ENCODE results near the gene PCSK5. TPM values are rescaled to one million over a fixed set of nuclear protein-coding genes. Genes with fewer than 3 reads are reported as not detected.

PCSK5 gene
- total RNA-seq, 1 experiment from 2014 or later: 6.9 TPM

GRCh38 chr9:75938946-75939345, 48.5 kb downstream of the PCSK5 start:
- DNase-seq (ENCODE audit: low read depth, low spot score) (no peak), ATAC-seq (no peak)
- Histone ChIP-seq H2AFZ (ENCODE audit: low read depth, low read length, poor library complexity, severe bottlenecking) (no peak overlapping the region), H3K4me1 (ENCODE audit: control insufficient read depth in 1 of 2, insufficient read depth in 2 of 2, low read length in 2 of 2) (no peaks in the 10 kb centered on the region), H3K4me2 (ENCODE audit: low read length) (no peak overlapping the region), H3K4me3 (replicated peaks in 1 of 2; ENCODE audit: low read depth in 1 of 2, low read length in 2 of 2) (no peak overlapping the region), H3K9me2 (ENCODE audit: insufficient read depth) (no peaks in the 10 kb centered on the region), H3K27me3 (ENCODE audit: insufficient read depth, low read length) (no peaks in the 10 kb centered on the region), H3K9ac (ENCODE audit: low read length) (no peak overlapping the region), H4K20me1 (ENCODE audit: insufficient read depth) (no peaks in the 10 kb centered on the region), H3K27ac (ENCODE audit: low read depth, low read length) (no peak overlapping the region), H3K79me2 (ENCODE audit: insufficient read depth, low read length) (no peaks in the 10 kb centered on the region), H3K36me3 (ENCODE audit: control insufficient read depth in 1 of 2, insufficient read depth in 2 of 2, low read length in 2 of 2) (no peaks in the 10 kb centered on the region), H3K9me3 (ENCODE audit: control insufficient read depth in 1 of 2, insufficient read depth in 1 of 2, low read depth in 1 of 2, low read length in 2 of 2) (no peaks in the 10 kb centered on the region)
- intact Hi-C loops (cut with micrococcal nuclease): no loop called here
- POLR2A ChIA-PET: no interaction called here
- BruUV-seq (replicated peaks): no TSS peak
- RAD21 ChIA-PET (ENCODE audit: low non-redundant PET in 1 of 2, low total read pairs in 2 of 2, uncharacterized antibody in 2 of 2, unreplicated experiment in 2 of 2): no interaction called here
- TF ChIP-seq POLR2AphosphoS5 (IDR thresholded peaks at IDR 0.05; ENCODE audit: low read depth, low read length) (no peak), TCF7L2 (IDR thresholded peaks at IDR 0.05; ENCODE audit: borderline replicate concordance, extremely low read depth, insufficient read depth, insufficient read length) (no peak), EZH2 (IDR thresholded peaks at IDR 0.05) (no peak), SP1 (IDR thresholded peaks at IDR 0.05; ENCODE audit: low read depth) (no peak), EZH2phosphoT487 (IDR thresholded peaks at IDR 0.05; ENCODE audit: borderline replicate concordance) (no peak)
- TF ChIP-seq, protein P1, sequence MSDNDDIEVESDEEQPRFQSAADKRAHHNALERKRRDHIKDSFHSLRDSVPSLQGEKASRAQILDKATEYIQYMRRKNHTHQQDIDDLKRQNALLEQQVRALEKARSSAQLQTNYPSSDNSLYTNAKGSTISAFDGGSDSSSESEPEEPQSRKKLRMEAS (IDR thresholded peaks at IDR 0.05): no peak
- CTCF ChIA-PET: no interaction called here

DNA sequence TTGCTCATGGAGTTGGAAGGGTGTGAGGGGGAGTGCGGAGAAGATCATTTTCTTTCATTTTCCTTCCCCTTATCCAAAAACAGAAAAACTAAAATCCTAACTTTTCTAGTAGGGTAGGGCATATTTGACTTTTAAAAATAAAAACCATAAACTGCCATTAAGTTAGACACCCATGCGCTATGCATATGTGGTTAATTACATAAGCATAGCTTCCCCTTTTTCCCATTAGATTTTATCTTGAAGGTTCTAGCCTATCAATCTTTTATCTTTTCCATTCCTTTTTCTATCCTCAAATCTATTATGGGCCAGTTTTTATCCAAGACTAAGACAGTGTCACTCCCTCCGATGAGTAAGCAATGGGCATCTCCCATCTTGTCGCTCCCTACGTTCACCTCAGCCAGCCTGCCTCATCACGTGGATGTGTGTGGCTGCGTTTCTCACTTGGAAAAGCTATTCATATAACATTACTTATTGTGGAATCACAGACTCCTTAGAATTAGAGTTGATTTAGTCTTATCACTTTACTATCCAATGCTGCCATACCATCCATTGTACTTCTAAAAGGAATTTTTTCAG, 49.2 kb downstream of the PCSK5 start:
- no peak overlapping the region for H3K27ac ChIP-seq (ENCODE audit: low read depth, low read length)
- no peak for ATAC-seq
- DNase-seq (ENCODE audit: low read depth, low spot score): no peak
- POLR2A ChIA-PET: no interaction called here
- H3K4me2 ChIP-seq (ENCODE audit: low read length): no peak overlapping the region
- no peaks in the 10 kb centered on the region for H3K36me3 ChIP-seq (ENCODE audit: control insufficient read depth in 1 of 2, insufficient read depth in 2 of 2, low read length in 2 of 2)
- intact Hi-C loops (cut with micrococcal nuclease): no loop called here
- no peak overlapping the region for H3K4me3 ChIP-seq (replicated peaks in 1 of 2; ENCODE audit: low read depth in 1 of 2, low read length in 2 of 2)
- no peak overlapping the region for H2AFZ ChIP-seq (ENCODE audit: low read depth, low read length, poor library complexity, severe bottlenecking)
- H3K9me2 ChIP-seq (ENCODE audit: insufficient read depth): no peaks in the 10 kb centered on the region
- BruUV-seq (replicated peaks): no TSS peak
- H3K4me1 ChIP-seq (ENCODE audit: control insufficient read depth in 1 of 2, insufficient read depth in 2 of 2, low read length in 2 of 2): no peaks in the 10 kb centered on the region
- H3K27me3 ChIP-seq (ENCODE audit: insufficient read depth, low read length): no peaks in the 10 kb centered on the region
- H3K9me3 ChIP-seq (ENCODE audit: control insufficient read depth in 1 of 2, insufficient read depth in 1 of 2, low read depth in 1 of 2, low read length in 2 of 2): no peaks in the 10 kb centered on the region
- TF ChIP-seq SP1 (IDR thresholded peaks at IDR 0.05; ENCODE audit: low read depth): no peak
- TF ChIP-seq EGR1 (IDR thresholded peaks at IDR 0.05; ENCODE audit: low read depth): no peak
- TF ChIP-seq, protein P2, sequence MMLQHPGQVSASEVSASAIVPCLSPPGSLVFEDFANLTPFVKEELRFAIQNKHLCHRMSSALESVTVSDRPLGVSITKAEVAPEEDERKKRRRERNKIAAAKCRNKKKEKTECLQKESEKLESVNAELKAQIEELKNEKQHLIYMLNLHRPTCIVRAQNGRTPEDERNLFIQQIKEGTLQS (IDR thresholded peaks at IDR 0.05): no peak
- TF ChIP-seq ZNF274 (IDR thresholded peaks at IDR 0.05; ENCODE audit: low read depth, low read length): no peak
- TF ChIP-seq YY1 (IDR thresholded peaks at IDR 0.05; ENCODE audit: extremely low read depth, insufficient replicate concordance, low read depth, low read length): no peak
- TF ChIP-seq EZH2phosphoT487 (IDR thresholded peaks at IDR 0.05; ENCODE audit: borderline replicate concordance): no peak
- TF ChIP-seq CEBPB (IDR thresholded peaks at IDR 0.05; ENCODE audit: low read depth): no peak
- no peak for TF ChIP-seq SIN3A (IDR thresholded peaks at IDR 0.05; ENCODE audit: low read depth)
- TF ChIP-seq, protein P1 (IDR thresholded peaks at IDR 0.05): no peak
- TF ChIP-seq, protein P3, sequence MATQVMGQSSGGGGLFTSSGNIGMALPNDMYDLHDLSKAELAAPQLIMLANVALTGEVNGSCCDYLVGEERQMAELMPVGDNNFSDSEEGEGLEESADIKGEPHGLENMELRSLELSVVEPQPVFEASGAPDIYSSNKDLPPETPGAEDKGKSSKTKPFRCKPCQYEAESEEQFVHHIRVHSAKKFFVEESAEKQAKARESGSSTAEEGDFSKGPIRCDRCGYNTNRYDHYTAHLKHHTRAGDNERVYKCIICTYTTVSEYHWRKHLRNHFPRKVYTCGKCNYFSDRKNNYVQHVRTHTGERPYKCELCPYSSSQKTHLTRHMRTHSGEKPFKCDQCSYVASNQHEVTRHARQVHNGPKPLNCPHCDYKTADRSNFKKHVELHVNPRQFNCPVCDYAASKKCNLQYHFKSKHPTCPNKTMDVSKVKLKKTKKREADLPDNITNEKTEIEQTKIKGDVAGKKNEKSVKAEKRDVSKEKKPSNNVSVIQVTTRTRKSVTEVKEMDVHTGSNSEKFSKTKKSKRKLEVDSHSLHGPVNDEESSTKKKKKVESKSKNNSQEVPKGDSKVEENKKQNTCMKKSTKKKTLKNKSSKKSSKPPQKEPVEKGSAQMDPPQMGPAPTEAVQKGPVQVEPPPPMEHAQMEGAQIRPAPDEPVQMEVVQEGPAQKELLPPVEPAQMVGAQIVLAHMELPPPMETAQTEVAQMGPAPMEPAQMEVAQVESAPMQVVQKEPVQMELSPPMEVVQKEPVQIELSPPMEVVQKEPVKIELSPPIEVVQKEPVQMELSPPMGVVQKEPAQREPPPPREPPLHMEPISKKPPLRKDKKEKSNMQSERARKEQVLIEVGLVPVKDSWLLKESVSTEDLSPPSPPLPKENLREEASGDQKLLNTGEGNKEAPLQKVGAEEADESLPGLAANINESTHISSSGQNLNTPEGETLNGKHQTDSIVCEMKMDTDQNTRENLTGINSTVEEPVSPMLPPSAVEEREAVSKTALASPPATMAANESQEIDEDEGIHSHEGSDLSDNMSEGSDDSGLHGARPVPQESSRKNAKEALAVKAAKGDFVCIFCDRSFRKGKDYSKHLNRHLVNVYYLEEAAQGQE (IDR thresholded peaks at IDR 0.05; ENCODE audit: low read depth): no peak
- TF ChIP-seq POLR2A (IDR thresholded peaks at IDR 0.05; ENCODE audit: borderline replicate concordance, extremely low read depth, insufficient read depth, insufficient read length): no peak
- TF ChIP-seq TCF7L2 (IDR thresholded peaks at IDR 0.05; ENCODE audit: borderline replicate concordance, extremely low read depth, insufficient read depth, insufficient read length): no peak
- no peak for TF ChIP-seq EZH2 (IDR thresholded peaks at IDR 0.05)
- no peaks in the 10 kb centered on the region for H3K79me2 ChIP-seq (ENCODE audit: insufficient read depth, low read length)
- H4K20me1 ChIP-seq (ENCODE audit: insufficient read depth): no peaks in the 10 kb centered on the region
- RAD21 ChIA-PET (ENCODE audit: low non-redundant PET in 1 of 2, low total read pairs in 2 of 2, uncharacterized antibody in 2 of 2, unreplicated experiment in 2 of 2): no interaction called here
- CTCF ChIA-PET: no interaction called here
- H3K9ac ChIP-seq (ENCODE audit: low read length): no peak overlapping the region
